Measurements from ENCODE around the gene ATXN1.

ATXN1 gene

DNA sequence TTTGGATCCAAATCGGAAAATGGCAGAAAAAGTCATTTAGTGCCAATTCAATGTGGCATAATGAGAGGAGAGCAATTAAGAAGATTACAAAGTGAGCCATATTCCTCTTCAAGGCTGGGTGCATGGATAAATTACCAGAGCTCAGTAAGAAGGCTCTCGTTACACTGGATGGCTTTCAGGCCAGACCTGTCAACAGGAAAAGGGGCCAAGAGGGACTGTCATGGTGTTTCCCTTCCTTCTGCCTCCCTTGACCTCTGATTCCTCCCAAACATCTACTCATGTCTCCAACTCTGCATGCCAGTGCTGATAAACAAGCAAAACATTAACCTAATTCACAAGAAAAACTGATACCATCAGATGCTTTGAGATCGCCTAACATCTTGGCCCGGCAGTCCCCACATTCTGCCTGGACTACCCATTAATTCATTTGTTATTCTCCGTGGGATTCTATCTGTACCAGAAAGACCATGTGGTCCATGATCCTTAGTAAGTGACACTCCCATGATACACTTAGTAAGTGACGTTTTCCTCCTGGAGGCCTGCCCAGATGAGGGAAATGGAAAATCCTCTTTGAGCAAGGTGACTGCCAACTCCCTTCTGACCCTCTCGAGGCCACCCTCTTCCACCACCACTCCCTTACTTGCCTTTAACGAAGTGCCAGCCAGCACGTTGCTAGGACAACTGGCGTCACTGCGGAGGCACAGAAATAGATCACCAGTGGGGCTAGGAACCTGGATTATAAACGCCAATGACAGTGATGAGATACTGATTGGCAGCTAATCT is 283.7 kb downstream of the ATXN1 start:
- no peaks in the 10 kb centered on the region for H3K36me3 ChIP-seq (ENCODE audit: control insufficient read depth, insufficient read depth, low read length)
- H3K27me3 ChIP-seq (replicated peaks; ENCODE audit: control insufficient read depth, insufficient read depth, low read length) = no peaks in the 10 kb centered on the region
- TF ChIP-seq, protein P1, sequence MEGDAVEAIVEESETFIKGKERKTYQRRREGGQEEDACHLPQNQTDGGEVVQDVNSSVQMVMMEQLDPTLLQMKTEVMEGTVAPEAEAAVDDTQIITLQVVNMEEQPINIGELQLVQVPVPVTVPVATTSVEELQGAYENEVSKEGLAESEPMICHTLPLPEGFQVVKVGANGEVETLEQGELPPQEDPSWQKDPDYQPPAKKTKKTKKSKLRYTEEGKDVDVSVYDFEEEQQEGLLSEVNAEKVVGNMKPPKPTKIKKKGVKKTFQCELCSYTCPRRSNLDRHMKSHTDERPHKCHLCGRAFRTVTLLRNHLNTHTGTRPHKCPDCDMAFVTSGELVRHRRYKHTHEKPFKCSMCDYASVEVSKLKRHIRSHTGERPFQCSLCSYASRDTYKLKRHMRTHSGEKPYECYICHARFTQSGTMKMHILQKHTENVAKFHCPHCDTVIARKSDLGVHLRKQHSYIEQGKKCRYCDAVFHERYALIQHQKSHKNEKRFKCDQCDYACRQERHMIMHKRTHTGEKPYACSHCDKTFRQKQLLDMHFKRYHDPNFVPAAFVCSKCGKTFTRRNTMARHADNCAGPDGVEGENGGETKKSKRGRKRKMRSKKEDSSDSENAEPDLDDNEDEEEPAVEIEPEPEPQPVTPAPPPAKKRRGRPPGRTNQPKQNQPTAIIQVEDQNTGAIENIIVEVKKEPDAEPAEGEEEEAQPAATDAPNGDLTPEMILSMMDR (IDR thresholded peaks at IDR 0.05; ENCODE audit: insufficient read depth, low read length, poor library complexity, severe bottlenecking) = no peak
- DNase-seq (ENCODE audit: extremely low read depth, insufficient read length) = no peak
- H3K4me3 ChIP-seq (replicated peaks; ENCODE audit: low read depth, low read length) = no peak overlapping the region

- TF ChIP-seq, protein P1 (IDR thresholded peaks at IDR 0.05; ENCODE audit: insufficient read depth, low read length, poor library complexity, severe bottlenecking) = no peak
- DNase-seq (ENCODE audit: extremely low read depth, insufficient read length) = peak; percentile 72
- Histone ChIP-seq H3K27me3 (replicated peaks; ENCODE audit: control insufficient read depth, insufficient read depth, low read length) (no peaks in the 10 kb centered on the region), H3K36me3 (ENCODE audit: control insufficient read depth, insufficient read depth, low read length) (no peaks in the 10 kb centered on the region), H3K4me3 (replicated peaks; ENCODE audit: low read depth, low read length) (no peak overlapping the region)
Observed at GRCh38 chr6:16476861-16477260, 284.4 kb downstream of the ATXN1 start.

DNA sequence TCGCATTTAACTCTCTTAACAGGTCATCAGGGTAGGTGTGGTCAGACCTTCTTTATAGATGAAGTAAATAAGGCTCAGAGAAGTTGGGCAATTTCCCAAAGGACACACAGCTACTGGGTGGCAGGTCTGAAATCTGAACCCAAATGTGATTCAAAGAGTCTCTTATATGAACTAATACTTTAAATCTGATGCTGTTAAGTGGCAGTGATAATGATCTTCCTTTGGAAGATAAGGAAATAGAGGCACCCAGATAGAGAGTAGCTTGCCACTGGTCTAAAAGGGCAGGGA is 285.8 kb downstream of the ATXN1 start:
- Histone ChIP-seq H3K4me3 (replicated peaks; ENCODE audit: low read depth, low read length) (no peak overlapping the region), H3K36me3 (ENCODE audit: control insufficient read depth, insufficient read depth, low read length) (no peaks in the 10 kb centered on the region), H3K27me3 (replicated peaks; ENCODE audit: control insufficient read depth, insufficient read depth, low read length) (no peaks in the 10 kb centered on the region)
- no peak for DNase-seq (ENCODE audit: extremely low read depth, insufficient read length)
- TF ChIP-seq, protein P1 (IDR thresholded peaks at IDR 0.05; ENCODE audit: insufficient read depth, low read length, poor library complexity, severe bottlenecking) = no peak

- Histone ChIP-seq H3K27me3 (replicated peaks; ENCODE audit: control insufficient read depth, insufficient read depth, low read length) (no peaks in the 10 kb centered on the region), H3K36me3 (ENCODE audit: control insufficient read depth, insufficient read depth, low read length) (no peaks in the 10 kb centered on the region), H3K4me3 (replicated peaks; ENCODE audit: low read depth, low read length) (peak overlapping the region; percentile 6; the same call in 1 of the 2 replicates)
- TF ChIP-seq, protein P1 (IDR thresholded peaks at IDR 0.05; ENCODE audit: insufficient read depth, low read length, poor library complexity, severe bottlenecking) = no peak
- DNase-seq (ENCODE audit: extremely low read depth, insufficient read length) = peak; percentile 64
Observed at GRCh38 chr6:16474772-16475493, 286.3 kb downstream of the ATXN1 start.

GRCh38 chr6:16473908-16474771 is 287.1 kb downstream of the ATXN1 start:
- no peaks in the 10 kb centered on the region for H3K27me3 ChIP-seq (replicated peaks; ENCODE audit: control insufficient read depth, insufficient read depth, low read length)
- peak overlapping the region; percentile 6; the same call in 1 of the 2 replicates for H3K4me3 ChIP-seq (replicated peaks; ENCODE audit: low read depth, low read length)
- TF ChIP-seq, protein P1 (IDR thresholded peaks at IDR 0.05; ENCODE audit: insufficient read depth, low read length, poor library complexity, severe bottlenecking) = no peak
- H3K36me3 ChIP-seq (ENCODE audit: control insufficient read depth, insufficient read depth, low read length) = no peaks in the 10 kb centered on the region
- peak; percentile 57 for DNase-seq (ENCODE audit: extremely low read depth, insufficient read length)
